ENCODE data around the gene EBF3. TPM values are rescaled to one million over a fixed set of nuclear protein-coding genes. Genes with fewer than 3 reads are reported as not detected.

EBF3 gene
- total RNA-seq, 3 donors from 2014 or later, result 0.23 to 2.8 (median 0.89) TPM

DNA sequence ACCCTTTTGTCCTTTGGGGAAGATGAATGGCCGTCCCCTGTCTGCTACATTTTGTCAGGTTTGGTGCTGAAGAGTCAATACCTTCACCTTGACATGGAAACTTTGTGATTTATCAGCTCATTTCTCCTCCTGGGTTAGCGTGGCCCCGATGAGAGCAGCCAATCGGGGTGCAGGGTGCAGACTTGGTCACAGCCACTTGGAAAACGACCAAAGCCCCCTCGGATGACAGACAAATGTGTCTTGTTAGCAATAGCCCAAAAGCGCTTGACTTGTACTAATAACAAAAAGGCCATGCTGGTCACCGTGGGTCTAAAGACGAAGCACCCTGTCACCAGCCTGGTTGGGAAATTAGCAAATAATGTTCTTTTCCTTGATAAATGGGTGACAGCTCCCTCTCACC lies 103.7 kb downstream of the EBF3 start:
- Histone ChIP-seq H3K4me3 (no peak overlapping the region), H3K9me3 (no peaks in the 10 kb centered on the region), H3K4me1 (ENCODE audit: low read depth) (no peaks in the 10 kb centered on the region), H3K36me3 (ENCODE audit: low read depth) (no peaks in the 10 kb centered on the region)
- DNase-seq (no peak), ATAC-seq (no peak)
- intact Hi-C loops (cut with DNase I, micrococcal nuclease), result no loop called here
- TF ChIP-seq, protein P1, sequence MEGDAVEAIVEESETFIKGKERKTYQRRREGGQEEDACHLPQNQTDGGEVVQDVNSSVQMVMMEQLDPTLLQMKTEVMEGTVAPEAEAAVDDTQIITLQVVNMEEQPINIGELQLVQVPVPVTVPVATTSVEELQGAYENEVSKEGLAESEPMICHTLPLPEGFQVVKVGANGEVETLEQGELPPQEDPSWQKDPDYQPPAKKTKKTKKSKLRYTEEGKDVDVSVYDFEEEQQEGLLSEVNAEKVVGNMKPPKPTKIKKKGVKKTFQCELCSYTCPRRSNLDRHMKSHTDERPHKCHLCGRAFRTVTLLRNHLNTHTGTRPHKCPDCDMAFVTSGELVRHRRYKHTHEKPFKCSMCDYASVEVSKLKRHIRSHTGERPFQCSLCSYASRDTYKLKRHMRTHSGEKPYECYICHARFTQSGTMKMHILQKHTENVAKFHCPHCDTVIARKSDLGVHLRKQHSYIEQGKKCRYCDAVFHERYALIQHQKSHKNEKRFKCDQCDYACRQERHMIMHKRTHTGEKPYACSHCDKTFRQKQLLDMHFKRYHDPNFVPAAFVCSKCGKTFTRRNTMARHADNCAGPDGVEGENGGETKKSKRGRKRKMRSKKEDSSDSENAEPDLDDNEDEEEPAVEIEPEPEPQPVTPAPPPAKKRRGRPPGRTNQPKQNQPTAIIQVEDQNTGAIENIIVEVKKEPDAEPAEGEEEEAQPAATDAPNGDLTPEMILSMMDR (IDR thresholded peaks at IDR 0.05), result no peak

GRCh38 chr10:129859536-129859935 lies 104.5 kb downstream of the EBF3 start:
- DNase-seq (no peak), ATAC-seq (no peak)

GRCh38 chr10:129857242-129857960 lies 106.7 kb downstream of the EBF3 start:
- ATAC-seq, result no peak
- no peaks in the 10 kb centered on the region for H3K36me3 ChIP-seq (ENCODE audit: low read depth)
- no peaks in the 10 kb centered on the region for H3K9me3 ChIP-seq
- TF ChIP-seq, protein P1 (IDR thresholded peaks at IDR 0.05), result no peak
- no peak overlapping the region for H3K4me3 ChIP-seq
- peaks cover 12% of the 10 kb centered on the region for H3K4me1 ChIP-seq (ENCODE audit: low read depth)
- intact Hi-C loops (cut with DNase I, micrococcal nuclease), result no loop called here
- no peak for DNase-seq

More at GRCh38 chr10:129859536-129859935, 104.5 kb downstream of the EBF3 start:
- Histone ChIP-seq H3K4me3 (no peak overlapping the region), H3K4me1 (ENCODE audit: low read depth) (no peaks in the 10 kb centered on the region), H3K9me3 (no peaks in the 10 kb centered on the region), H3K36me3 (ENCODE audit: low read depth) (no peaks in the 10 kb centered on the region)
- TF ChIP-seq, protein P1 (IDR thresholded peaks at IDR 0.05), result no peak
- intact Hi-C loops (cut with DNase I, micrococcal nuclease), result no loop called here

DNA sequence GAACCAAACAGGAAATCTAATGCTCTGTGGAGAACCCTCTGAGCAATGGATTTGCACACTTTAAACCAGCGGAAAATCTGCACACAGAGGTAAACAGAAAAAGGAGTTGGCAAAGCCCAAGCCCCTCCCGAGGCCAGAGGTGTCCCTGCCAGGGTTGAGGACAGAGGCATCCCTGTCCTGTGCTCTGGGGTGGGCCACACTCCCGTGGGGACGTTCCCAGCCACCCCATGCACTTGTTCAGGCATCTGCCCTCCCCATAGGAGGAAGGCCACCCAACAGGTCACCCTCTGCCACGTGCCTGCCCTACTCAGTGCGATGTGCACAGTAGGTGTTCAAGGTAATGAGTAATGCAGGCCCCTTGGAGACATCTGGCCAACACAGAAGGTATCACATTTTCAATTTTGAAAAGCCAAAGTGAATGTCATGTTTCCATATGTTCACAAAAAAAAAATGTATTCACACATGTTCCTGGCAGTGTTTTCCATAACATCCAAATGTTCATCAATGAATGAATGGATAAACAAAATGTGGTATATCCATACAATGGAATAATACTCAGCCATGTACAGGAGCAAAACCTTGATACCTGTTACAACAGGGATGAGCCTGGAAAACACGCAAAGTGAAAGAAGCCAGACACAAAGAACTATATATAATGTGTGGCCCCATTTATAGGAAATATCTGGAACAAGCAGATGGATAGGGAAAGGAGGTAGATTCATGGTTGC lies 108.1 kb downstream of the EBF3 start:
- DNase-seq (no peak), ATAC-seq (no peak)
- intact Hi-C loops (cut with DNase I, micrococcal nuclease), result no loop called here
- no peaks in the 10 kb centered on the region for H3K9me3 ChIP-seq
- no peaks in the 10 kb centered on the region for H3K36me3 ChIP-seq (ENCODE audit: low read depth)
- peaks cover 12% of the 10 kb centered on the region for H3K4me1 ChIP-seq (ENCODE audit: low read depth)
- TF ChIP-seq, protein P1 (IDR thresholded peaks at IDR 0.05), result no peak
- no peak overlapping the region for H3K4me3 ChIP-seq

GRCh38 chr10:129854796-129855705 lies 109.0 kb downstream of the EBF3 start:
- no peaks in the 10 kb centered on the region for H3K9me3 ChIP-seq
- H3K36me3 ChIP-seq (ENCODE audit: low read depth), result no peaks in the 10 kb centered on the region
- TF ChIP-seq, protein P1 (IDR thresholded peaks at IDR 0.05), result no peak
- H3K4me1 ChIP-seq (ENCODE audit: low read depth), result peaks cover 12% of the 10 kb centered on the region
- DNase-seq, result no peak
- intact Hi-C loops (cut with DNase I, micrococcal nuclease), result no loop called here
- ATAC-seq, result no peak
- no peak overlapping the region for H3K4me3 ChIP-seq

Data from mucosa of descending colon (tissue), 3 donors.